T-helper 2 cell treated with Interferon-gamma antibody and Interleukin-4, amounts not matched to agents 5 μg/mL and 100 μg/mL, for 36 hours (primary cell): ENCODE measurements around the gene SPC24.

Experiments used
- DNase-seq: peaks from one replicate; pipeline ENCODE4 v3.0.0; 2021; ENCODE audit warnings: low spot score
- H3K27ac Mint-ChIP-seq: one replicate; pipeline ENCODE4 v1.8.0; 2021; ENCODE audit warnings: mild to moderate bottlenecking, mixed read lengths
- H3K27me3 Mint-ChIP-seq: one replicate; pipeline ENCODE4 v1.8.0; 2021; ENCODE audit warnings: low read depth, mixed read lengths
- H3K36me3 Mint-ChIP-seq: one replicate; pipeline ENCODE4 v1.8.0; 2021; ENCODE audit warnings: low read depth, mixed read lengths
- H3K4me1 Mint-ChIP-seq: one replicate; pipeline ENCODE4 v1.8.0; 2021; ENCODE audit warnings: low read depth, mixed read lengths
- H3K4me3 Mint-ChIP-seq: one replicate; pipeline ENCODE4 v1.8.0; 2022; ENCODE audit warnings: mild to moderate bottlenecking, moderate library complexity, mixed read lengths
- H3K9me3 Mint-ChIP-seq: one replicate; pipeline ENCODE4 v1.8.0; 2021; ENCODE audit warnings: mixed read lengths

The SPC24 gene

GRCh38 chr19:11155373-11156120 is at the start of gene SPC24:
SPC24 (minus strand) TSS chr19:11155782; CDS start chr19:11155776, 6 bp downstream.
- peak; percentile 95 for DNase-seq
- peak within 1 kb of the TSS; percentile 89 for H3K4me3 Mint-ChIP-seq
- peak within 1 kb of the TSS; percentile 89 for H3K27ac Mint-ChIP-seq

GRCh38 chr19:11204943-11205349 is 49.4 kb upstream of the SPC24 start:
- no peak overlapping the region for H3K4me3 Mint-ChIP-seq
- DNase-seq: no peak
- H3K27ac Mint-ChIP-seq: no peak overlapping the region
- H3K36me3 Mint-ChIP-seq: no peaks in the 10 kb centered on the region
- H3K27me3 Mint-ChIP-seq: no peaks in the 10 kb centered on the region
- H3K9me3 Mint-ChIP-seq: no peaks in the 10 kb centered on the region
- no peaks in the 10 kb centered on the region for H3K4me1 Mint-ChIP-seq

More at GRCh38 chr19:11155373-11156120, at the start of gene SPC24:
- H3K4me1 Mint-ChIP-seq: peaks cover 22% of the 10 kb centered on the region
- no peaks in the 10 kb centered on the region for H3K9me3 Mint-ChIP-seq
- H3K27me3 Mint-ChIP-seq: peaks cover 3% of the 10 kb centered on the region
- peaks cover 18% of the 10 kb centered on the region for H3K36me3 Mint-ChIP-seq

GRCh38 chr19:11204076-11204602 is 48.6 kb upstream of the SPC24 start:
- no peak overlapping the region for H3K27ac Mint-ChIP-seq

GRCh38 chr19:11203194-11204075 is 47.9 kb upstream of the SPC24 start:
- Mint-ChIP-seq H3K27ac (no peak overlapping the region), H3K27me3 (peaks cover 4% of the 10 kb centered on the region), H3K36me3 (no peaks in the 10 kb centered on the region), H3K4me3 (no peak overlapping the region), H3K9me3 (no peaks in the 10 kb centered on the region), H3K4me1 (no peaks in the 10 kb centered on the region)
- DNase-seq: no peak

More at GRCh38 chr19:11204076-11204602, 48.6 kb upstream of the SPC24 start:
- Mint-ChIP-seq H3K4me1 (no peaks in the 10 kb centered on the region), H3K36me3 (no peaks in the 10 kb centered on the region), H3K9me3 (no peaks in the 10 kb centered on the region), H3K4me3 (no peak overlapping the region), H3K27me3 (peaks cover 4% of the 10 kb centered on the region)
- DNase-seq: no peak

GRCh38 chr19:11202488-11203193 is 47.1 kb upstream of the SPC24 start:
- Mint-ChIP-seq H3K27me3 (peaks cover 4% of the 10 kb centered on the region), H3K4me3 (no peak overlapping the region), H3K4me1 (no peaks in the 10 kb centered on the region), H3K27ac (no peak overlapping the region), H3K9me3 (no peaks in the 10 kb centered on the region), H3K36me3 (no peaks in the 10 kb centered on the region)
- no peak for DNase-seq

- Mint-ChIP-seq H3K4me1 (no peaks in the 10 kb centered on the region), H3K4me3 (no peak overlapping the region), H3K36me3 (no peaks in the 10 kb centered on the region), H3K27ac (no peak overlapping the region), H3K9me3 (no peaks in the 10 kb centered on the region), H3K27me3 (peaks cover 4% of the 10 kb centered on the region)
- no peak for DNase-seq
Measured at GRCh38 chr19:11201791-11202190, 46.2 kb upstream of the SPC24 start.

- Mint-ChIP-seq H3K4me3 (no peak overlapping the region), H3K27me3 (peaks cover 9% of the 10 kb centered on the region), H3K27ac (no peak overlapping the region), H3K9me3 (no peaks in the 10 kb centered on the region), H3K4me1 (peaks cover 1% of the 10 kb centered on the region), H3K36me3 (no peaks in the 10 kb centered on the region)
- no peak for DNase-seq
Measured at GRCh38 chr19:11200931-11201330, 45.3 kb upstream of the SPC24 start.

- no peaks in the 10 kb centered on the region for H3K9me3 Mint-ChIP-seq
- no peaks in the 10 kb centered on the region for H3K36me3 Mint-ChIP-seq
- H3K27ac Mint-ChIP-seq: no peak overlapping the region
- peaks cover 13% of the 10 kb centered on the region for H3K27me3 Mint-ChIP-seq
- H3K4me3 Mint-ChIP-seq: no peak overlapping the region
- peaks cover 4% of the 10 kb centered on the region for H3K4me1 Mint-ChIP-seq
- DNase-seq: no peak
Measured at GRCh38 chr19:11200015-11200574, 44.5 kb upstream of the SPC24 start.

- Mint-ChIP-seq H3K27me3 (peaks cover 13% of the 10 kb centered on the region), H3K27ac (no peak overlapping the region), H3K4me1 (peaks cover 4% of the 10 kb centered on the region), H3K9me3 (no peaks in the 10 kb centered on the region), H3K4me3 (peak overlapping the region; percentile 32), H3K36me3 (no peaks in the 10 kb centered on the region)
- DNase-seq: no peak
Measured at GRCh38 chr19:11199517-11199916, 43.9 kb upstream of the SPC24 start.

GRCh38 chr19:11198769-11199424 is 43.3 kb upstream of the SPC24 start:
- H3K27me3 Mint-ChIP-seq: peaks cover 13% of the 10 kb centered on the region
- no peaks in the 10 kb centered on the region for H3K36me3 Mint-ChIP-seq
- no peaks in the 10 kb centered on the region for H3K9me3 Mint-ChIP-seq
- no peak overlapping the region for H3K27ac Mint-ChIP-seq
- H3K4me1 Mint-ChIP-seq: peaks cover 4% of the 10 kb centered on the region
- no peak overlapping the region for H3K4me3 Mint-ChIP-seq
- no peak for DNase-seq

GRCh38 chr19:11198175-11198534 is 42.6 kb upstream of the SPC24 start:
- no peak overlapping the region for H3K27ac Mint-ChIP-seq
- no peaks in the 10 kb centered on the region for H3K36me3 Mint-ChIP-seq
- peaks cover 4% of the 10 kb centered on the region for H3K4me1 Mint-ChIP-seq
- H3K9me3 Mint-ChIP-seq: no peaks in the 10 kb centered on the region
- H3K4me3 Mint-ChIP-seq: peak overlapping the region; percentile 77
- peaks cover 13% of the 10 kb centered on the region for H3K27me3 Mint-ChIP-seq
- DNase-seq: no peak

GRCh38 chr19:11197291-11198174 is 42.0 kb upstream of the SPC24 start, which contains the start of gene KANK2:
KANK2 (minus strand) TSS chr19:11197545; CDS start chr19:11194511, 3,034 bp downstream.
- peaks cover 13% of the 10 kb centered on the region for H3K27me3 Mint-ChIP-seq
- H3K4me3 Mint-ChIP-seq: peak within 1 kb of the TSS; percentile 78
- no peak within 1 kb of the TSS for H3K27ac Mint-ChIP-seq
- peak; percentile 73 for DNase-seq
- no peaks in the 10 kb centered on the region for H3K36me3 Mint-ChIP-seq
- H3K4me1 Mint-ChIP-seq: peaks cover 4% of the 10 kb centered on the region
- no peaks in the 10 kb centered on the region for H3K9me3 Mint-ChIP-seq
